ENCODE results near the gene IFNA10. TPM values are rescaled to one million over a fixed set of nuclear protein-coding genes. Genes with fewer than 3 reads are reported as not detected.
A peak's percentile ranks its signal among the peaks of the same experiment; 100 is the strongest.
"Not testable (repeated sequence)": the region's sequence is repeated elsewhere in the genome, so short reads cannot be mapped to it uniquely, and the experiment has no call there.

IFNA10 gene
- not detected for polyA plus RNA-seq (2013, experiment 1 of 4)
- polyA plus RNA-seq (2013, experiment 2 of 4): not detected
- polyA plus RNA-seq (2013, experiment 3 of 4): not detected
- not detected for polyA plus RNA-seq (2013, experiment 4 of 4)

DNA sequence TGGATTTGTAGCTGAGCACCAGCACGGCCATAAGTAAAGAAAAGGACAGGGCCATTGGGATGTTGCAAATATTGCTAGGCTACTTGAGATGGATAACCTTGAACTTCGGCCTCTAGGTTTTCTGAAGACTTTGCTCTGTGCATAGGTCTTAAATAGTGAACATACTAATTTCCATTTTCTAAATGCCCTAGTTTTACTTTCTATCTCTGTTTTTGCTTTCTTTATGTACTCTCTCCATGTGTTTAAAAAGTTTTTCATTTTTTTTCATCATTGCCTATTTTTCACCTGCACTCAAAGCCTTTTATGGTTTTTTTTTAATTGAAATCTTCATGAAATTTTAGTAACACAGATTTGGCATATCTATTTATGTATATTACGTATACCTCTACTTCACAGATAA lies at the start of gene IFNA10:
Gene IFNA10 (minus strand): TSS at position 101 of the 400 bp plus-strand sequence. CDS start 46 bp downstream, at position 55.
- not testable (repeated sequence) for H3K4me3 ChIP-seq (ENCODE audit: insufficient read depth, low read depth, low read length); H3K27me3 ChIP-seq (ENCODE audit: control insufficient read depth, insufficient read depth, low read length, poor library complexity, severe bottlenecking); H3K27ac ChIP-seq (ENCODE audit: insufficient read depth, low read depth, low read length, poor library complexity, severe bottlenecking); H3K36me3 ChIP-seq (ENCODE audit: control insufficient read depth, insufficient read depth, low read length); H3K4me1 ChIP-seq (ENCODE audit: control insufficient read depth, insufficient read depth, low read length); H3K9me3 ChIP-seq (ENCODE audit: control insufficient read depth, low read length)
- 80 to 93% methylated on average over 1 of the region's 3 CpGs for WGBS, 2 experiments

DNA sequence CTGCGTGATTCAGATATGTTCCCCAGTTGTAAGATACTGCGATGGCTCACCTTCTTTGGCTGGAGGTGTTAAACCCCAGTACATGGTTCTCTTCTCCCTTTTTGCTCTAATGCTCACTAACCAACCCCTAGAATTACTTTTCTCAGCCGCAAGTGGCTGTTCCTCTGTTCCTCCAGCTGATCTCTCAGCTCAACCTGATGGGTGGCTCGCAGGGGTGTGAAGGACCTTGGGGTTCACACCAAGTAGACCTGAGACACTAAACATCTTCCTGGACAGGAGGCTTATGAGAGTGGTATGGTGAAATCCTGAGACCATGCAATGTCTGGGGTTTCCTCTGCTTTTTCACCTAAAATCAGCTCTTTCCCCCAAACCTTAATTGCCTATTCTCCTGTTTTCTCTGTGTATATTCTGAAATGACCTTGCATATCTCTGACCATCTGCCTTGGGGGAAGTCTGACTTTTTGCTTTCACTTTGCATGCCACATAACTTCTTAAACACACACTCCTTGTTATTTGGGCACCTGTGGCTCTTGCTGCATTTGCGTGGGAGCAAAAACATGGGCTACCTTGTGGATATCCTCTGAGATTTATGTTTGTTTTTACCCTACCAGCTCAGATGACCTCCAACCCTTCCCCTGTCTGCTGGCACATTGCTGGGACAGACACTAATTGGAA lies 48.7 kb upstream of the IFNA10 start:
- WGBS, 2 experiments: 86% methylated on average over 5 of the region's 5 CpGs
- no peak overlapping the region for H3K4me3 ChIP-seq (ENCODE audit: insufficient read depth, low read depth, low read length)
- H3K36me3 ChIP-seq (ENCODE audit: control insufficient read depth, insufficient read depth, low read length): no peaks in the 10 kb centered on the region
- no peaks in the 10 kb centered on the region for H3K9me3 ChIP-seq (ENCODE audit: control insufficient read depth, low read length)
- H3K27ac ChIP-seq (ENCODE audit: insufficient read depth, low read depth, low read length, poor library complexity, severe bottlenecking): no peak overlapping the region
- H3K27me3 ChIP-seq (ENCODE audit: control insufficient read depth, insufficient read depth, low read length, poor library complexity, severe bottlenecking): no peaks in the 10 kb centered on the region
- no peaks in the 10 kb centered on the region for H3K4me1 ChIP-seq (ENCODE audit: control insufficient read depth, insufficient read depth, low read length)

DNA sequence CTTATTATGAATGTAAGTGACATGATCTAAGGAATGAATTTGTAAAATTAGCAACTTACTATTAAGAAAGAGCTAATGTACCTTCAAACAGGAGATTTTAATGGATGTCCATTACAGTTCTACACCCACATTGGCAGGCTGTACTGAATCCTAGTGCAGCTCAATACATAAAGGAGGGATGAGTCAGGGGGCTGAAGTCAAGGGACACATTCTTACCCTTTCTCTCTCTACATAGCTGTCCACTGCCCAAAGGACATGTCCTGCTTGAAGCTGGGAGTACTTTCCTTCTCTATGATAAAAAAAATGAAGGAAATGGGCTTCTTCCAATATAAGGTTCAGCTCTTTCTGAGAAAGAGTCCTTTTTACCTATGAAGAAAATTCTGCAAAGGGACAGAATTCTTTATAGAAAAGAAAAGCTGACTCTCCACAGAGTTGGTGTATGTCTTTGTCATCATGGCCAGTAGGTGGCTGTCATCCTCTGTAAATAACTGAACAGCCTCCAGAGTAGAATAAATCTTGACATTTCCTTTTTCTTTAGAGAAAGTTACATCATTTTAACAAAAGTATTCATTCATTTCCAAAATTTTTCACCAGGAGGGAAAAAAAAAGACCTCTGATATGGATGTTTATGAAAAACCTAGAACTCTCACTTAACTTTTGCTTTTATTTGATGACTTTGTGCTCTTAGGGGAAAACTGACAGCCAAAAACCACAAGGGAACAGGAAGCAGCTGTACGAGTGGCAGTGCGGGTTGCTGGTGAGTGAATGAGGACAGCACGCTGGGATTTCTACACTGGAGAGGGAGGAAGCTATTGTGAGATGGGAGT lies 46.0 kb upstream of the IFNA10 start:
- WGBS, 2 experiments: 1% methylated on average over 3 of the region's 3 CpGs

GRCh38 chr9:21251638-21252037 lies 44.7 kb upstream of the IFNA10 start:
- H3K36me3 ChIP-seq (ENCODE audit: control insufficient read depth, insufficient read depth, low read length): no peaks in the 10 kb centered on the region
- H3K4me1 ChIP-seq (ENCODE audit: control insufficient read depth, insufficient read depth, low read length): no peaks in the 10 kb centered on the region
- H3K27ac ChIP-seq (ENCODE audit: insufficient read depth, low read depth, low read length, poor library complexity, severe bottlenecking): no peak overlapping the region
- 85 to 88% methylated on average over 4 of the region's 4 CpGs for WGBS, 2 experiments
- H3K4me3 ChIP-seq (ENCODE audit: insufficient read depth, low read depth, low read length): no peak overlapping the region
- H3K27me3 ChIP-seq (ENCODE audit: control insufficient read depth, insufficient read depth, low read length, poor library complexity, severe bottlenecking): no peaks in the 10 kb centered on the region
- H3K9me3 ChIP-seq (ENCODE audit: control insufficient read depth, low read length): no peaks in the 10 kb centered on the region

More for the DNA sequence above, 46.0 kb upstream of the IFNA10 start:
- Histone ChIP-seq H3K27me3 (ENCODE audit: control insufficient read depth, insufficient read depth, low read length, poor library complexity, severe bottlenecking) (no peaks in the 10 kb centered on the region), H3K9me3 (ENCODE audit: control insufficient read depth, low read length) (no peaks in the 10 kb centered on the region), H3K27ac (ENCODE audit: insufficient read depth, low read depth, low read length, poor library complexity, severe bottlenecking) (peak overlapping the region; percentile 2), H3K4me1 (ENCODE audit: control insufficient read depth, insufficient read depth, low read length) (no peaks in the 10 kb centered on the region), H3K4me3 (ENCODE audit: insufficient read depth, low read depth, low read length) (no peak overlapping the region), H3K36me3 (ENCODE audit: control insufficient read depth, insufficient read depth, low read length) (no peaks in the 10 kb centered on the region)

DNA sequence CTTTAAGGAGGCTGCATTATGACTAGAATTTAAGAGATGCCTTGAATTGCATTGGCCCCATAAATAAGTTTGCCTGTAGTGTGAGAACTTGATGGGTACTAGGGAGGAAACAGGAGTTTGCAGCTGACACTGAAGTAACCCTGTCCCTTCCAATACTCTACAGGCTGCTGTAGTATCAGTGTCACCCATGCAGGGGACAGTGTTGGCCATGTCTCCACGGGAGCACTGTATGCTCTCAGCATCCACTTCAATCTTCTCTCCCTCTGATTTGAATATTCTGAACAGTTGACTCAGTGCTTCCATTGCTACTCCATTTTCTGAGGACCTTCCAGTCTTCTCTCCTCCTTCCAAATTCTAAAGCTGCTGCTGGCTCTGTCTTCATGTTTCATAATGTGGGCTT lies 44.2 kb upstream of the IFNA10 start:
- Histone ChIP-seq H3K36me3 (ENCODE audit: control insufficient read depth, insufficient read depth, low read length) (no peaks in the 10 kb centered on the region), H3K27me3 (ENCODE audit: control insufficient read depth, insufficient read depth, low read length, poor library complexity, severe bottlenecking) (no peaks in the 10 kb centered on the region), H3K9me3 (ENCODE audit: control insufficient read depth, low read length) (no peaks in the 10 kb centered on the region), H3K4me3 (ENCODE audit: insufficient read depth, low read depth, low read length) (no peak overlapping the region), H3K4me1 (ENCODE audit: control insufficient read depth, insufficient read depth, low read length) (no peaks in the 10 kb centered on the region), H3K27ac (ENCODE audit: insufficient read depth, low read depth, low read length, poor library complexity, severe bottlenecking) (no peak overlapping the region)
- WGBS, 2 experiments: 16 to 39% methylated on average over 1 of the region's 1 CpG

GRCh38 chr9:21244836-21245235 lies 37.9 kb upstream of the IFNA10 start:
- H3K4me3 ChIP-seq (ENCODE audit: insufficient read depth, low read depth, low read length): no peak overlapping the region

GRCh38 chr9:21239911-21240310 lies 33.0 kb upstream of the IFNA10 start, which contains the start of gene IFNA14:
Gene IFNA14 (minus strand): TSS chr9:21240005. CDS start chr9:21239935, 70 bp downstream.
- Histone ChIP-seq H3K9me3 (ENCODE audit: control insufficient read depth, low read length) (no peaks in the 10 kb centered on the region), H3K4me3 (ENCODE audit: insufficient read depth, low read depth, low read length) (no peak within 1 kb of the TSS), H3K27ac (ENCODE audit: insufficient read depth, low read depth, low read length, poor library complexity, severe bottlenecking) (no peak within 1 kb of the TSS), H3K4me1 (ENCODE audit: control insufficient read depth, insufficient read depth, low read length) (no peaks in the 10 kb centered on the region), H3K36me3 (ENCODE audit: control insufficient read depth, insufficient read depth, low read length) (no peaks in the 10 kb centered on the region), H3K27me3 (ENCODE audit: control insufficient read depth, insufficient read depth, low read length, poor library complexity, severe bottlenecking) (no peaks in the 10 kb centered on the region)
- WGBS, 2 experiments: 85 to 91% methylated on average over 2 of the region's 2 CpGs

More at GRCh38 chr9:21244836-21245235, 37.9 kb upstream of the IFNA10 start:
- H3K4me1 ChIP-seq (ENCODE audit: control insufficient read depth, insufficient read depth, low read length): no peaks in the 10 kb centered on the region
- no peaks in the 10 kb centered on the region for H3K36me3 ChIP-seq (ENCODE audit: control insufficient read depth, insufficient read depth, low read length)
- H3K27ac ChIP-seq (ENCODE audit: insufficient read depth, low read depth, low read length, poor library complexity, severe bottlenecking): no peak overlapping the region
- no peaks in the 10 kb centered on the region for H3K9me3 ChIP-seq (ENCODE audit: control insufficient read depth, low read length)
- WGBS, 2 experiments: 82 to 88% methylated on average over 2 of the region's 2 CpGs
- H3K27me3 ChIP-seq (ENCODE audit: control insufficient read depth, insufficient read depth, low read length, poor library complexity, severe bottlenecking): no peaks in the 10 kb centered on the region

DNA sequence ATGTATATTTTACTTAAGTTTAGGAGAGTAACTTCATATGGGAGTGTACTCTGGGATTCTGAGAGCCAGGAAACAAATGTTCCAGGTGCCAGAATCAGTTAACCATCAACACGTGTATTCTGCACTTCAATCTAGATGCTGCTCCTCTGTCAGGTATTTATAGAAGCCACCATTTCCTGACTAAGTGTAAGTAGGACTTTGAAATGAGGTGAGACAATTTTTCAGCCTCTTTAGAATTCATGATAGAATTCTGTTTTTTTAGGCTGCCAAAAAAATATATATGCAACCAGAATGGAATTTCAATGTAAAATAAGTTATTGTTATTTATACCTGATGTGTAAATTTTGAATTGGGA lies 29.4 kb upstream of the IFNA10 start:
- H3K4me1 ChIP-seq (ENCODE audit: control insufficient read depth, insufficient read depth, low read length): not testable (repeated sequence)
- 61% methylated on average over 1 of the region's 1 CpG; no CpG with 5 or more reads in 1 of the 2 experiments for whole genome bisulfite sequencing, 2 experiments

GRCh38 chr9:21235468-21236359 lies 28.8 kb upstream of the IFNA10 start:
- H3K27me3 ChIP-seq (ENCODE audit: control insufficient read depth, insufficient read depth, low read length, poor library complexity, severe bottlenecking); H3K4me3 ChIP-seq (ENCODE audit: insufficient read depth, low read depth, low read length); H3K27ac ChIP-seq (ENCODE audit: insufficient read depth, low read depth, low read length, poor library complexity, severe bottlenecking); H3K9me3 ChIP-seq (ENCODE audit: control insufficient read depth, low read length); H3K36me3 ChIP-seq (ENCODE audit: control insufficient read depth, insufficient read depth, low read length); H3K4me1 ChIP-seq (ENCODE audit: control insufficient read depth, insufficient read depth, low read length): not testable (repeated sequence)
- WGBS, 2 experiments: 59 to 68% methylated on average over 5 to 6 of the region's 8 CpGs

More for the DNA sequence above, 29.4 kb upstream of the IFNA10 start:
- not testable (repeated sequence) for H3K9me3 ChIP-seq (ENCODE audit: control insufficient read depth, low read length); H3K27me3 ChIP-seq (ENCODE audit: control insufficient read depth, insufficient read depth, low read length, poor library complexity, severe bottlenecking); H3K27ac ChIP-seq (ENCODE audit: insufficient read depth, low read depth, low read length, poor library complexity, severe bottlenecking); H3K4me3 ChIP-seq (ENCODE audit: insufficient read depth, low read depth, low read length); H3K36me3 ChIP-seq (ENCODE audit: control insufficient read depth, insufficient read depth, low read length)
